ENCODE measurements around the gene KCNK4.

The KCNK4 gene

DNA sequence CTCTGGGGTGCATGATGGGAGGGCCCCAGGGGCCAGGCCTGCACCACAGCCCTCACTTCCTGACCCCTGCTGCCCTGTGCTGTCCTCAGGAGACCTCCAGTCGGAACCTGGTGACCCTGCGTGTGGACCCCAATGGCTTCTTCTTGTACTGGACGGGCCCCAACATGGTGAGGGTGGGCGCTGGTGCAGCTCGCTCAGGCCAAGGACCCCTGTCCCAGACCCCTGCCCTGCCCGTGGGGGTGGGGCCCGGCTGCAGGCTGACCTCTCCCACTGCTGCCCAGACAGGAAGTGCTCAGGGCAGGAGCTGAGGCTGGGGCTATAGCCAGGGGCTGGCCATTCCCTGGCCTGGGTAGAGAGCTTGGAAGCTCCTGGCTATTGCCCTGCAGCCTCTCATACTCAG lies 36.8 kb upstream of the KCNK4 start:
- DNase-seq = no peak

DNA sequence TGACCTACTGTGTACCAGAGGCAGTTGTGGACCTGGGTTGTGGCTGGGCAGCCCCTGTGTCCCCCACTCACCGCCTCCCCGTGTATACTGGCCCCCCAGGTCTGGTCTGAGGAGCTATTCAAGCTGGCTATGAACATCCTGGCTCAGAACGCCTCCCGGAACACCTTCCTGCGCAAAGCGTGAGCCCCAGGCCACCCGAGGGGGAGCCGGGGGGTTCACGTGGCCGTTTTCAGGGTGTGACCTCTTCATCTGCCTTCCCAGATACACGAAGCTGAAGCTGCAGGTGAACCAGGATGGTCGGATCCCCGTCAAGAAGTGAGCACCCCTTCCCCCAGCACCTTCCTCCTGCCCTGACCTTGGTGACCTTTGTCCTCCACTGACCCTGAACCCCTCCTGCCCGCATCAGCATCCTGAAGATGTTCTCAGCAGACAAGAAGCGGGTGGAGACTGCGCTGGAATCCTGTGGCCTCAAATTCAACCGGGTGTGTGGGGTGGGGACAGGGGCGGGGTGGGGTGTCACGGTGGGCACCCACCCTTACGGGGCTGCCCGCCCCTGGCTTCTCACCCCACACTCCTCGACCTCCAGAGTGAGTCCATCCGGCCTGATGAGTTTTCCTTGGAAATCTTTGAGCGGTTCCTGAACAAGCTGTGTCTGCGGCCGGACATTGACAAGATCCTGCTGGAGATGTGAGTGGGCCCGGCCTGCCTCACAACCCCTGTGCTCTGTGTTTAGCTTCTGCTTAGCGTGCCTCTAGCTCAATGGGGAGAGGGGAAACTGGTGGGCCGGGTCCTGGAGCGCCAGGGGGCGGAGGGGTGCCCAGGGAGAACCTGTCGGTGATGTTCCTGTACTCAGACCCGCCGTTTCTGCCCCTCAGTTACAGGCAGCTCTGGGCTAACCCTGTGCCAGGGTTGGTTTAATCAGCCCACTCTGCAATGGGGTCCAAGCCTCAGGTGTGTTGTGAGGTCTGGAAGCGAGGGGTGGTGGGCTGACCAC lies 35.7 kb upstream of the KCNK4 start:
- DNase-seq = no peak

DNA sequence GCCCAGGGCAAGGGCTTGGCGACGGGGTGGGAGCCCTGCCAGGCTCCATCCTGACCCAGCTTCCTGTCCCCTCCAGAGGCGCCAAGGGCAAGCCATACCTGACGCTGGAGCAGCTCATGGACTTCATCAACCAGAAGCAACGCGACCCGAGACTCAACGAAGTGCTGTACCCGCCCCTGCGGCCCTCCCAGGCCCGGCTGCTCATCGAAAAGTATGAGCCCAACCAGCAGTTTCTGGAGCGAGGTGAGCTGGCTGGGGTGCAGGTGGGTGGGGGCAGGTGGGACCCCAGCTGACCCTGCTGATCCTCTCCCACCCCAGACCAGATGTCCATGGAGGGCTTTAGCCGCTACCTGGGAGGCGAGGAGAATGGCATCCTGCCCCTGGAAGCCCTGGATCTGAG lies 34.8 kb upstream of the KCNK4 start:
- DNase-seq = no peak

- no peak for DNase-seq
Measured at GRCh38 chr11:64258356-64258755, 32.7 kb upstream of the KCNK4 start.

DNA sequence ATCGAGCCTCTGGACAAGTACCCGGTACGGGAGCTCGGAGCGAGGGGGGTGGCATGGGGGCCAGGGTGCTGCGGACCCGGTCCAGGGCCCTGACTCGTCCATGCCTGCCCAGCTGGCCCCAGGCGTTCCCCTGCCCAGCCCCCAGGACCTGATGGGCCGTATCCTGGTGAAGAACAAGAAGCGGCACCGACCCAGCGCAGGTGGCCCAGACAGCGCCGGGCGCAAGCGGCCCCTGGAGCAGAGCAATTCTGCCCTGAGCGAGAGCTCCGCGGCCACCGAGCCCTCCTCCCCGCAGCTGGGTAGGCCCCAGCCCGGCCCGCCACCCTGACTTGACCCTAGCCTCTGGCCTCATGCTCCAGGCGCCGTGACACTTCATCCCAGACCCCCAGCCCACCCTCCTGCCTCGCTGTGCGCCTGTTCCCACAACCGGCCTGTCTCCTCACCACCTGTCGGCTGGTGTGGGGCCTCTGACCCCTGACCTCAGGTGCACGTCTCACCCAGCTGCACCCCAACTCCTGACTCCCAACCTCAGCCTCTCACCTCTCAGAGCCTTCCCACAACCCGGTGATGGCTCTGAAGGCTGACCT lies 32.1 kb upstream of the KCNK4 start:
- DNase-seq = no peak

- no peak for DNase-seq
Measured at GRCh38 chr11:64259533-64260067, 31.5 kb upstream of the KCNK4 start.

- no peak for DNase-seq
Measured at GRCh38 chr11:64260147-64260708, 30.9 kb upstream of the KCNK4 start.

GRCh38 chr11:64261556-64262080 lies 29.5 kb upstream of the KCNK4 start:
- DNase-seq = no peak

DNA sequence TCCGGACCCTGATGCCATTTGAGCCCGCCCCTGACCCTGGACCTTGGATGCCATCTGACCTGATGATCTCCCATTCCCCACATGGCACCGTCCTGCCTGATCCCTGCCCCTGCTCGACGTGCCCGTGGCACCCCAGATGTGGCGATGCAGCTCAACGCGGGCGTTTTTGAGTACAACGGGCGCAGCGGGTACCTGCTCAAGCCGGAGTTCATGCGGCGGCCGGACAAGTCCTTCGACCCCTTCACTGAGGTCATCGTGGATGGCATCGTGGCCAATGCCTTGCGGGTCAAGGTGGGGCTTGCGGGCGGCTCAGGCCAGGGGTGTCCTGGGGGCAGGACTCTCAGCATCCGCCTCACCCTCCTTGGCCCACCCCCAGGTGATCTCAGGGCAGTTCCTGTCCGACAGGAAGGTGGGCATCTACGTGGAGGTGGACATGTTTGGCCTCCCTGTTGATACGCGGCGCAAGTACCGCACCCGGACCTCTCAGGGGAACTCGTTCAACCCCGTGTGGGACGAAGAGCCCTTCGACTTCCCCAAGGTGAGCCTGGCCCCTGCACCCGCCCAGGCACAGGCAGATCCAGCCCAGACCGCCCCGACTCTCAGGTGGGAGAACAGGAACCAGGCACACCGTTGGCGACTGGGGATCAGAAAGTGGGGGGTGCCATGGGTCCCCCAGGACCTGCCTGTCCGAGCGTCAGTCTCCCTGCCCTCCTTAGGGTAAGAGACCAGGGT lies 28.7 kb upstream of the KCNK4 start:
- DNase-seq = no peak

DNA sequence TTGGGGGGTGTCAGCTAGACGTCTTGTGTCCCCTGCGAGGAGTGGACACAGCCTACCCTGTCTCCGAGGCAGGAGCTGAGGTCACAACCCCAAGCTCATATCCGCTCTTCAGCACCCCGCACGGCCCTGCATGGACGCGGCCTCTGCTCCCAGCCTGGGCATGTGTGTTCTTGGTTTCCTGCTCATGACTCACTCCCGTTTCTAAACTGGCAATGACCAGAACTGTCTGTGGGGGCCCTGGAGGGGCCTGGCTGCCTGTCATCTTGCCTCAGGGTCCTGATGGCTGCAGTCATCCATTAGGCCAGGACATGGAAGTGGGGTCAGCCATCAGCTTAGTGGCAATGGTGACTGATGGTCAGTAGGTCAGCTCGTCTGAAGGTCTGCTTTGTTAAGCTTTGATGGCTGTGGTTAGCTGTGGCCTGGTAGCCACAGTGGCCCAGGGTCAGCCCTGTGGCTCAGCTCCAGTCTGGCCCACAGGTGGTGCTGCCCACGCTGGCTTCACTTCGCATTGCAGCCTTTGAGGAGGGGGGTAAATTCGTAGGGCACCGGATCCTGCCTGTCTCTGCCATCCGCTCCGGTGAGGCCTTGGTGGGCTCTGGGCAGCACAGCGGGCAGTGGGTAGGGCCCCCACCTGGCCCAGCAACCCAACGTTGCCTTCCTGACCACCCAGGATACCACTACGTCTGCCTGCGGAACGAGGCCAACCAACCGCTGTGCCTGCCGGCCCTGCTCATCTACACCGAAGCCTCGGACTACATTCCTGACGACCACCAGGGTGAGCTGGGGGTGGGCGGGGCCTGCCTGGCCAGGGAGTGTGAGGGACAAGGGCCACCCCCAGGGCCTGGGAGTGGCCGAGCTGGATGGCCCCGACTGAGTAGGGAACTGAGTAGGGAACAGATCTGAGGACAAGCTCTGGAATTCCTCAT lies 27.8 kb upstream of the KCNK4 start:
- DNase-seq = no peak

DNA sequence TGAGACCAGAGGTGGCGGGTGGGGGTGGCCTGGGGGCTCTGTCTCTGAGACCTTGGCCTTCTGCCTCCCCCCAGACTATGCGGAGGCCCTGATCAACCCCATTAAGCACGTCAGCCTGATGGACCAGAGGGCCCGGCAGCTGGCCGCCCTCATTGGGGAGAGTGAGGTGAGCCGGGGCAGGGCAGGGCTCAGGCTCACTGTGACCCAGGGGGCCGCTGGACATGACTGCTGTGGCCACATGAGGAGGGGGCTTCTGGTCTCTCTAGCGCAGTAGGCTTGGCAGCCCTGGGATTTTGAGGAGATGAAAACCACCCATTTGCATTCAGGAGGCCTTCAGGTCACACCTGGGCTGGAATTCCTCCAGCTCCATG lies 27.2 kb upstream of the KCNK4 start:
- no peak for DNase-seq

DNA sequence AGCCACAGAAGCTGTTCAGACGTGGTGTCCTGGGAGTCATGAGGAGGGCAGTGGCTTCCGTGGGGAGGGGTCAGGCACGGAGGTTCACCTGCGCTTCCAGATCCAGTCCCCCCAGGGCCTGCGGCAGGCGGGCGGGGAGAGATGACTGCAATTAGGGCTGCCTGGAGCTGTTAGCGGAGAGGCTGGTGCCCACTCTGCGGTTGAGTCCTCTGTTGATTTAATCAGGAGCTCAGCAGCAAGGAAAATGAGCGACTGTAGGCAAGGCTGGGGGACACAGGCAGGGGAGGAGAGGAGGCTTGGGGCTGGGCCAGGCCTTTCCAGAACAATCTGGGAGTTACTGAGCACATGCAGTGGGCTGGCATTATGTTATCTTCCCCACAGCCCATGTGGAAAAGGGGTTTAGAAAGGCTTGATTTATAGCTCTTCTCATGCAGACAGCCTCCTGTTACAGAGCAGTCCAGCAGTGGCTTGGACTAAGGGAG lies 26.7 kb upstream of the KCNK4 start:
- no peak for DNase-seq

- DNase-seq = no peak
Measured at GRCh38 chr11:64265176-64266160, 25.6 kb upstream of the KCNK4 start.

DNA sequence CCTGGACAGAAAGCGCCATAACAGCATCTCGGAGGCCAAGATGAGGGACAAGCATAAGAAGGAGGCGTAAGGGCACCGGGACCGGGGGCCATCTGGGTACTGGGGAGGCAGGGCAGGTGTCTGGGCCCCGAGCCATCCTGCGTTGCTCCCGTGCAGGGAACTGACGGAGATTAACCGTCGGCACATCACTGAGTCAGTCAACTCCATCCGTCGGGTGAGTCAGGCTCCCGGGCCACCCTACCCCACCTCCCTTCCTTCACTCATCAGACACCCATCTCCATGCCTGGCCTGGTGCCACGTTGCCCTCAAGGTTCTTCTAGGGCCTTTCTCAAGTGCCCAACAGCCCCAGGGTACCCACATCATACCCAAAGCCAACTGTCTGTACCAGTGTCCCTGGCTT lies 24.8 kb upstream of the KCNK4 start:
- DNase-seq = no peak

GRCh38 chr11:64267207-64267945 lies 23.7 kb upstream of the KCNK4 start:
- peak; percentile 46 for DNase-seq

- DNase-seq = no peak
Measured at GRCh38 chr11:64268025-64268892, 22.8 kb upstream of the KCNK4 start.

- DNase-seq = no peak
Measured at GRCh38 chr11:64268893-64269539, 22.1 kb upstream of the KCNK4 start.
